Measurements from ENCODE around the gene LPIN1. TPM values are rescaled to one million over a fixed set of nuclear protein-coding genes. Genes with fewer than 3 reads are reported as not detected.
"Not testable (repeated sequence)": the region's sequence is repeated elsewhere in the genome, so short reads cannot be mapped to it uniquely, and the experiment has no call there.

The LPIN1 gene
- total and polyA plus RNA-seq, 8 donors = 7.3 to 152 (median 18.2) TPM

- intact Hi-C loops (cut with DNase I; ENCODE audit: low total_unique reads) = no loop called here
These were observed 23.4 kb upstream of the LPIN1 start for GRCh38 chr2:11723061-11723371.

GRCh38 chr2:11724151-11724550 lies 22.3 kb upstream of the LPIN1 start:
- Histone ChIP-seq H3K36me3 (no peaks in the 10 kb centered on the region), H3K4me1 (peaks cover 0 to 4% (median 0%) of the 10 kb centered on the region in 4 donors), H3K27ac (no peak overlapping the region), H3K9me3 (no peaks in the 10 kb centered on the region), H3K27me3 (no peaks in the 10 kb centered on the region), H3K4me3 (no peak overlapping the region)
- WGBS, 5 donors = 81 to 89% (median 87%) methylated on average over 6 to 7 of the region's 7 CpGs
- no peak for TF ChIP-seq CTCF (IDR thresholded peaks at IDR 0.05)
- no peak for TF ChIP-seq POLR2AphosphoS5 (IDR thresholded peaks at IDR 0.05)
- no peak for TF ChIP-seq POLR2A (IDR thresholded peaks at IDR 0.05)
- no peak for TF ChIP-seq EP300 (IDR thresholded peaks at IDR 0.05)
- no peak for DNase-seq
- intact Hi-C loops (cut with DNase I; ENCODE audit: low total_unique reads) = no loop called here

More at GRCh38 chr2:11723061-11723371, 23.4 kb upstream of the LPIN1 start:
- peaks cover 0 to 5% (median 0%) of the 10 kb centered on the region in 4 donors for H3K4me1 ChIP-seq
- no peak overlapping the region for H3K4me3 ChIP-seq
- H3K9me3 ChIP-seq = no peaks in the 10 kb centered on the region
- H3K36me3 ChIP-seq = no peaks in the 10 kb centered on the region
- no peak overlapping the region for H3K27ac ChIP-seq
- no peak for DNase-seq
- TF ChIP-seq POLR2A (IDR thresholded peaks at IDR 0.05) (no peak), POLR2AphosphoS5 (IDR thresholded peaks at IDR 0.05) (no peak), CTCF (IDR thresholded peaks at IDR 0.05) (no peak), EP300 (IDR thresholded peaks at IDR 0.05) (no peak)
- H3K27me3 ChIP-seq = no peaks in the 10 kb centered on the region

GRCh38 chr2:11726384-11726783 lies 20.0 kb upstream of the LPIN1 start:
- Histone ChIP-seq H3K4me3 (no peak overlapping the region), H3K27me3 (no peaks in the 10 kb centered on the region), H3K4me1 (no peaks in the 10 kb centered on the region), H3K27ac (no peak overlapping the region), H3K9me3 (no peaks in the 10 kb centered on the region), H3K36me3 (no peaks in the 10 kb centered on the region)
- intact Hi-C loops (cut with DNase I; ENCODE audit: low total_unique reads) = no loop called here
- 48 to 62% (median 54%) methylated on average over 7 of the region's 7 CpGs for WGBS, 5 donors
- no peak for DNase-seq
- TF ChIP-seq EP300 (IDR thresholded peaks at IDR 0.05) (no peak), POLR2A (IDR thresholded peaks at IDR 0.05) (no peak), POLR2AphosphoS5 (IDR thresholded peaks at IDR 0.05) (no peak), CTCF (IDR thresholded peaks at IDR 0.05) (no peak)

- Histone ChIP-seq H3K27me3 (no peaks in the 10 kb centered on the region), H3K4me1 (no peaks in the 10 kb centered on the region), H3K9me3 (no peaks in the 10 kb centered on the region), H3K4me3 (no peak overlapping the region), H3K27ac (no peak overlapping the region), H3K36me3 (no peaks in the 10 kb centered on the region)
- DNase-seq = no peak
- WGBS, 5 donors = 80 to 96% (median 90%) methylated on average over 2 of the region's 2 CpGs
- intact Hi-C loops (cut with DNase I; ENCODE audit: low total_unique reads) = no loop called here
- TF ChIP-seq POLR2AphosphoS5 (IDR thresholded peaks at IDR 0.05) = no peak
- no peak for TF ChIP-seq POLR2A (IDR thresholded peaks at IDR 0.05)
- no peak for TF ChIP-seq CTCF (IDR thresholded peaks at IDR 0.05)
- no peak for TF ChIP-seq EP300 (IDR thresholded peaks at IDR 0.05)
These were observed 16.8 kb upstream of the LPIN1 start for GRCh38 chr2:11729362-11730212.

- H3K36me3 ChIP-seq; H3K4me1 ChIP-seq; intact Hi-C loops (cut with DNase I; ENCODE audit: low total_unique reads); H3K27ac ChIP-seq; DNase-seq; H3K9me3 ChIP-seq; H3K4me3 ChIP-seq; H3K27me3 ChIP-seq: not testable (repeated sequence)
- WGBS, 5 donors = 77 to 85% (median 83%) methylated on average over 4 of the region's 4 CpGs
These were observed 15.0 kb upstream of the LPIN1 start for GRCh38 chr2:11731214-11731984.
